NCI-H187 treated with DMSO at 0.1 percent for 48 hours (cell line): Measurements from ENCODE around the gene PPP1R14B.

Experiments used
- DNase-seq: peaks from one replicate; lab custom pipeline; 2025; lab: John Stamatoyannopoulos, UW

Gene PPP1R14B

DNA sequence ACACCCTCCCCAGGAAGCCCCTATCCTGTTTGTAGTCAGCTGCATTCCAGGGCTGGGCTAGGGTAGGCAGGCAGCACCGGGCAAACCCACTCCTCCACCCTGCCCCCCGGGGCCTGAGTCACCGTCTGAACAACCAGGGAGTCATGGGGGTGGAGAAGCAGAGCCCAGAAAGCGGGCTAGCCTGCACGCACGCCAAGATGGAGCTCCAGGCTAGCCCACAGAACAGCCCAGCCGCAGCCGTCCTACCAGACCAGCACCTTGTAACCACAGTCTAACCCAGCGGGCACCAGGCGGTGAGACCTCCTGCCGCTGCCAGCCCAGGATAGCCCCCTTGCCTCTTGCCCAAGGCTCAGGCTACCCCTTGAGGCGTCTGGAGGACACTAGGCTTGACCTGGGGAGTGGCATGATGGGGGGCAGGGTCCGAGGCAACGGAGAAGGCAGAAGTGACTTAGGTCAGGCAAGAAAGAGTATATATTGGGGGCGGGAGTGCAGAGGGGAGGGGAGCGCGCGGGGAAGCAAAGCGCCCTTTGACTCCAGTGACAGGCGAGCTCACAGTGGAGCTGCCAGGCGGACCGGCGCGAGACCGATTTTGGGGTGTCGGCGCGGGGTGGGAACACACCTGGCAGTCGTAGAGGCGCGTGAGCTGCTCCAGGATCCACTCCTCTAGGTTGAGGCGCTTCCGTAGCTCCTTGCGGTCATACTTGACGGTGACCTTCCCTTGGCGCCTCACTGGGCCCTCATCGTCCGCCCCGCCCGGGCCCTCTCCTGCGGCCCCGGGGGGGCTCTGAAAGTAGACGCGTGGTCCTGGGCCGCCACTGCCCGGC is 734 bp downstream of the PPP1R14B start:
- DNase-seq = no peak

DNA sequence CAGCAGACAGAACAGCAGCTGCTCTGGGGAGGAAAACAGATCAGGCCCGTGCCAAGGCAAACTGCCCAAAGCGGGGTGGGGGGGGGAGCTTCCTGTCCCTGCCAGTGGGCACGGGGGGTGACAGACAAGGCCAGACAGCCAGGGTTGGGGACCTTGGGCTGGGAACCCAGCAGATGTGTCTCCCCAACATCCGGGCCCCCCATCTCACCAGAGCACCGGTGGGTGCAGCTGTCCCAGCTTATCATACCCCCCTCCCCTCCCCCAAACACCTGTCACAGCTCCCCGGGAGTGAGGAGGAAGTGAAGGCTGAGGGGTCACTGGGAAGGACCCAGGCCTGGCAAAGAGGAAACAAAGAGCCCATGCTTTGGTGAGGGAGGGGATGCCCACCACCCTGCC is 1.3 kb downstream of the PPP1R14B start:
- DNase-seq = no peak

DNA sequence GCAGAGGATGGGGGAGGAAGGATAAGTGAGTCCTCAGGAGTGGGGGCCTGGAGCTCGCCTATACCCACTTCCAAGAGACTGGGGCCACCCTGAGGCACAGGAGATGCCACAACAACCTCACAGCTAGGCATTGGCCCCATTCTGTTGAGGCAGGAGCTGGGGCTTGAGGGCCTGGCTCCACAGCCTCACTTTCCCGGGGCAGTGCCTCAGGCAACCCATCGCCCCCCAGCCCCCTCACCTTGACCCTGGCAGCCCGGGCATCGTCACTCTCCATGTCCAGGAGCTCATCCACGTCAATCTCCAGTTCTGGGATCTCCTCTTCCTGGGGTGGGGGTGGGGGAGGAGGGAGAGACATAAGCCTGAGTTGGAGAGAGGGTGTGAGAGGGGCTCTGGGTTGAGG is 1.8 kb downstream of the PPP1R14B start:
- no peak for DNase-seq

DNA sequence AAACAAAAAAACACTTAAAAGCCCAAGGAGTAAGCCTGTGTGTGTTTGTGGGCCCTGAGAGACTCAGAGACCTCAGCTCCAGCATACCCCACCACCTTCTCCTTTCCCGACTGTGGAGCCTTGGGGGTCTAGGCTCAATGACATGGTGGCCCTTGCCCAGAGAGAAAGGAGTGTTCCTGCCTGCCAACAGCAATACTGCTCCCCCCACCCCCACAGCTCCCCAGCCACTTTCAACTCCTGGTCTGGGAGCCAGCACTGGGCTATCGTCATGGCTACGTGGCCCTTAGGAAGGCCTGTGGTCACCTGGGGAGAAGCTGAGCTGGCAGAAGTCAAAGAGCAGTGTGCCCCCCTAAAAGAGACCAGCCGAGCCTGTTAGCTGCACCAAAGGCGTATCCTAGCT is 2.6 kb downstream of the PPP1R14B start:
- DNase-seq = no peak

DNA sequence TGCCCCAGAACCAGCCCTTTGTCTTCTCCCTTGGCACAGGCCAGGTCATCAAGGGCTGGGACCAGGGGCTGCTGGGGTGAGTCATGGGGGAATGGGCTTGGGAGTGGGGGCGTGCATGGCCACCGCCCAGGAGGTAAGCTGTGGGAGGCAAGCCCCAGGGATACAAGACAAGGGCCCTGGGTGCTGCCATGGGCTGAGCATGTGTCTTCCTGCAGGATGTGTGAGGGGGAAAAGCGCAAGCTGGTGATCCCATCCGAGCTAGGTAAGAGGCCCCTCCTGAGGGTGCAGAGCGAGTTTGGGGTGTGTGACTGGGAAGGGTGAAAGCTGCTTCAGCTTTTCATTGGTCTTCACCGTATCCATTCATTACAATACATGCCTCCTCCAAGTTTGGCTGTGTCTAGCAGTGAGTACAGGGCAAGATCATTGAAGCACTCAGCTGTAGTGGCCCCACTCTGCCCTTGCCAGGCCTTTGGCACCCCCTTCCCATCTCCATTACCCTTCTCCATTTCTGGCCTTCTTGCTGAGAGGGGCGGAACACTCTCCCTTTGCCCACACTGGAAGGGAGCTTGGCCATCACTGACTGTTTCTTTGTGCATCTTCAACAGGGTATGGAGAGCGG is 3.4 kb downstream of the PPP1R14B start:
- no peak for DNase-seq

DNA sequence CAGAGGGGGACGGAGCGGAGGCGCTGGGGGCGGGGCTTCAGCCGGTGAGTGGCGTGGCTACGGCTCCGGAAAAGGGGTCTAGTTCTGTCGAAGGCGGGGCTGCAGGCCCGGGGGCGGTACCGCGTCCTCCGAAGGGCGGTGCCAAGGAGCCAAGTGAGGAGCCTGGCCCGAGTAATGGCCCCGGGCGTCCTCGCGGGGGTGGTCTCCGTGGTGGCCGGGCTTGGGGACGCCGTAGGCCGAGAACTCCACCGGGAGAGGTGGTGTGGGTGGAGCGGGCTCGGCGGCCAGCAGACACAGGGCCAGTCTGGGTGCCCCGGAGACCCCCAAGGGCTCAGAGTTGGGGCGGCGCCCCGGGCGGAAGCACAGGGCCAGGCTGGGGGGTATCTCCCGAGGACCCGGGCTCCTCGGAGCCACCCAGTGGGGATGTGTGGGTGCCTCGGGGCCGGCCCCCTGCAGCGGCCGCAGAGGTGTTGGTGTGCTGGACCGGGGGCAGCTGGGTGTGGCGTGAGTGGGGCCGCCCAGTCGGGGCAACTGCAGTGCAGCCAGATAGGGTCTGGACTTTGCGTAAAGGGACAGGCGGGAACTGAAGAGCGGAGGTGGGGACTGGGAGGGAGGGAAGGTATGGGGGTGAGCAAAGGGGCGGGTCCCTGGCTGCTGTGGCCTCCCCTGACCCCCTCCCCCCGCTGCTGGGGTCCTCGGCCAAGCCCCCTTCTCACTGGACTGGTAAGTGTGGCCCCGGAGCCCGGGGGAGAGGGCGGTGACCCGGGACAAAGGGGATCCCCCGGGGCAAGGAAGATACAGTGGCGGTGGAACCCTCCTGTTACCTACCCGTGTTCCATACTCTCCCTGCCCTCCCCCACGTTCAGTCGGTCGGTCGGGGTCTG is 5.0 kb downstream of the PPP1R14B start:
- peak; percentile 88 for DNase-seq

DNA sequence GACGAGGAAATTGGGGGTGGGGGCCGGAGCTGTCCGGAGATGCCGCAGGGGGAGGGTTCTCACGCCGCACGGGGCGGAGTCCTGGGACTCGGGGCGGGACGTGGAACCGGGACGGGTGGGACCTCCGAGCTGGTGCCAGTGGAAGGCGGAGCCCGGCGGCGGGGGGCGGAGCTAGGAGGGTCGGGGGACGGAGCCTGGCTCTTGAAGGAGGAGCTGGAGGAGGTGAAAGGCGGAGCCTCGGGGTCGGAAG is 5.6 kb downstream of the PPP1R14B start:
- DNase-seq = no peak

DNA sequence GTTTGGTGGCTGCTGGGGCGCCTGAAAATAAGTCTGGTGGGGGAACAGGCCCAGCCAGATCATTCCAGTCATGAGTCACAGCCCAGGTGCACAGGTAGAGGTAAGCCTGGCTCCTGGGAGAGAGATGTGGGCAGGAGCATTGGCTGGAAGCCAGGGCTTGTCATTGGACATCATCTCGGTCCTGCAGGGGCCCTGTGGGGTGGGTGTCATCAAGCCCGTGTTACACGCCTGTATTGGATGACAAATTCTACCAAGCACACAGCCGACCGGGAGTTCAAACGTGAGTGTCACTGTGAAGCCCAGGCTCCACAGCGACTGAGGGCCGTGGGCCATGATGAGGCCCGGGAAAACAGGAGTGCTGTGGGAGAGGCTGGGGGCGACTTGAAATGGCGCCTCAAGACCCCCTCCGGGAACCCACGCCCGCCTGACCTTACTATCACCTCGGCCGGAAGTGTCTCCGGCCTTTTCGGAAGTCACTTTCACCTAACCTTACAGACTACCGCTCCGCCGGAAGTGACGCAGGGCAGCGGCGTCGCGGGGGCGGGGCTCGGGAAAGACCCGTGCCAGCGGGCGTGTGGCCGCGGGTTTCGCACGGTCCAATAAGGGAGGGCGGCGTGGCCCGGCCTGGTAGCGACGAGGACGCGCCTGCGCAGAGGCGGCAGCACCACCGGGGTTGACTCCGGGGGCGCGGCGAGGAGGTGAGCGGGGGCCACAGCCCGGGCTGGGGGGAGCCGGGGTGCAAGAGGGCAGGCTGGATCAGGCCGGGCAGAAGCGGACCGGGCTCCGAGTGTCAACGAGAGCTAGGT is 6.1 kb downstream of the PPP1R14B start, which contains the start of gene FKBP2:
Gene FKBP2, plus strand, starts transcription at position 661 of the 806 bp plus-strand sequence. CDS start 1,293 bp downstream, outside the sequence.
- peak; percentile 59 for DNase-seq

DNA sequence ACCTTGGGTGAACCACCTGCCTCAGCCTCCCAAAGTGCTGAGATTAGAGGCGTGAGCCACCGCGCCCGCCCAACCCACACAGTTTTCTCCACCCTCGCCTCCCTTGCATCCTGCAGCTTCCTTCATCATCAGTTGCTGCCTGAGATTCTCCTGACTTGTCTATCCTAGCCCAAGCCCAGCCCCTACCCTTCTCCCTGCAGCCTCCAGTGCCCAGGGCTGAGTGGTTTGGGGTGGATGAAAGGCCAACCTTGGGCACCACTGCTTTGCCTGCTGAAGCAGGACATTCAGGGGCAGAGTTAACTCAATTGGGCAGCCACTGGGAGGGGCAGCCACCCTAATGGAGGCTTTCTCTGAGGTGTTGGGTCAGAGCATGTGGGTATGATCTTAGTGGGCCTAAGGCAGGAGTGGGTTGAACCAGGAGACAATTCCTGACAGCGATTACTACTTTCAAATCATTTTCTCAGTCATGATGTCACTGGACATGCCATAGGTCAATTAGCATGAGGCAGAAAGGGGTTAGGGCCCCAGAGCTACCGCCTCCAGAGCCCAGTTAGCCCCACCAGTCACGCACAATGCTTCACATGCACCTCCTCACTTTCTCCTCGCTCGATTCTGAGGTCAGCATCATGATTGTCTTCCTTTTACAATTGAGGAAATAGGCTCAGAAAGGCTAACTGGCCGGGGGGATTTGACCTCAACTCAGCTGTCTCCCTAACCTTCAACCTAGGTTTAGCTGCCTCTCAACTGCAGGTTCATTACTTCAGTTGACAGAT is 6.9 kb downstream of the PPP1R14B start:
- DNase-seq = no peak

DNA sequence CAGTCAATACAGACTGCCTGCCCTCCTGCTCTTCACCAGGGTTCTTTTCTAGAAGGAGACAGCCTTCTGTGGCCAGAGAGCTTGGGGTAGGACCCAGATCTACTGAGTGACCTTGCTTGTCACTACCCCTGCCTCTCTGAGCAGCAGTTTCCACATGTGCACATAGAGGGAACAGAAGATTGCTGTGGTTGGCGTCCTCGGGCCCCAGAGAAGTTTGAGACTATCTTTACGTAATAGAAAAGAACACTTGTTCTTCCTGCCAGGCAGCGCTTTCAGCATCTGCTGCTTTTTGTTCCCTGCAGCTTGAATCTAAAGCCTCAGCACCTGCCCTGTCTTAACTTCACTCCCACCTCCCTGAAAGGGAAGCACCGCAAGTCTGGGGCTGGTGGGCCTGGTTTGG is 7.7 kb downstream of the PPP1R14B start:
- DNase-seq = no peak

DNA sequence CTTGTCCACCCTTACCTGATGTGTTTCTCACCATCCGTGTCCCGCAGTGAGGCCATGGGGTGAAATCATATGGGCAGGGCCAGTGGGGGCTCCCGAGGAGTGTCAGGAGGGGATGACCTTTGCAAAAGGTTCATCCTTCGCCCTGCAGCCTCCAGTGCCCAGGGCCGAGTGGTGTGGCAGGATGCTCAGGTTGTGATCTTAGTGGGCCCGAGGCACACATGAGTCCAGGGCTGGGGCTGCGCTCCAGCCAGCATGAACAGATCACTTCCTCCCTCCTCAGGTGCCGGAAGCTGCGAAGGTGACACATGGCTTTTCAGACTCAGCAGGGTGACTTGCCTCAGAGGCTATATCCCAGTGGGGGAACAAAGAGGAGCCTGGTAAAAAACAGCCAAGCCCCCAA is 8.7 kb downstream of the PPP1R14B start:
- DNase-seq = no peak

DNA sequence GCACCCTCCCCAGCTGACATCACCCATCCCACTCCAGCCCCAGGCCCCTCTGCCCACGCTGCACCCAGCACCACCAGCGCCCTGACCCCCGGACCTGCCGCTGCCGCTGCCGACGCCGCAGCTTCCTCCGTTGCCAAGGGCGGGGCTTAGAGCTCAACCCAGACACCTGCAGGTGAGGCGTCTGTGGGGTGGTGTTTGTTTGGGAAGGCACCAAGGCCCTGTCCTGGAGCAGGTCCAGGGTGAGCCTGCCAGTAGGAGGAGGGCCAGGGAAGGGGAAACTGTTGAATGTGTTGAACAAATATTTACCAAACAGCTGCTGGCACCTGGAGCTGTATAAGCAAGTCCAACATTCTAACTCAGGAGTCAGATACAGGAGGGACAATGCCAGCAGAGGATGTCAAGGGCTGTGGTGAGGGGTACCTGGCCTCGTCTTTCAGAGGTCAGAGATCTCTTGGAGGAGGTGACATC is 9.2 kb downstream of the PPP1R14B start:
- DNase-seq = no peak

DNA sequence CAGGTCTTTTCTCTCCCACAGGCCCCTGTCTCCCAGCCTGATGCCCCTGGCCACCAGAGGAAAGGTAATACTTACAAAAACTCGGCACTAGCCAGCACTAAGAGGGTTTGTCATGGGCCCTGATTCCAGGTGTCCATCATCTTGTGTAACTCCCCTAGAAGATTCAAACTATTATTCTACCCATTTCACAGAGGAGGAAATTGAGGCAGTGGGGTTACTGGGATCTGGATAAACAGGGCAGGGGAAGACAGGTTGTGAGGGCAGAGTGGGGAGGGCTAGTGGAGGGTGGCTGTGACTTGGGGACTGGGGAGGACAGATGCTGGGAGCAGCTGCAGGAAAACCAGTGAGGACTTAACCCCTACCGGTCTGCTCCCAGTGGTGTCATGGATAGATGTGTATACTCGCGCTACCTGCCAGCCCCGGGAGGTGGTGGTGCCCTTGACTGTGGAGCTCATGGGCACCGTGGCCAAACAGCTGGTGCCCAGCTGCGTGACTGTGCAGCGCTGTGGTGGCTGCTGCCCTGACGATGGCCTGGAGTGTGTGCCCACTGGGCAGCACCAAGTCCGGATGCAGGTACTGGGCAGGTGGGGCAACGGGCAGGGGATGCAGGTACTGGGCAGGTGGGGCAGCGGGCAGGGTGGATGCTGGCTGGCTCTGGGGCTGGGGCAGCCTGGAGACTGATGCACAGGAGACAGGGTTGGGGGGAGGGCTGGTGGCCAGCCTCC is 11.1 kb downstream of the PPP1R14B start:
- DNase-seq = no peak

DNA sequence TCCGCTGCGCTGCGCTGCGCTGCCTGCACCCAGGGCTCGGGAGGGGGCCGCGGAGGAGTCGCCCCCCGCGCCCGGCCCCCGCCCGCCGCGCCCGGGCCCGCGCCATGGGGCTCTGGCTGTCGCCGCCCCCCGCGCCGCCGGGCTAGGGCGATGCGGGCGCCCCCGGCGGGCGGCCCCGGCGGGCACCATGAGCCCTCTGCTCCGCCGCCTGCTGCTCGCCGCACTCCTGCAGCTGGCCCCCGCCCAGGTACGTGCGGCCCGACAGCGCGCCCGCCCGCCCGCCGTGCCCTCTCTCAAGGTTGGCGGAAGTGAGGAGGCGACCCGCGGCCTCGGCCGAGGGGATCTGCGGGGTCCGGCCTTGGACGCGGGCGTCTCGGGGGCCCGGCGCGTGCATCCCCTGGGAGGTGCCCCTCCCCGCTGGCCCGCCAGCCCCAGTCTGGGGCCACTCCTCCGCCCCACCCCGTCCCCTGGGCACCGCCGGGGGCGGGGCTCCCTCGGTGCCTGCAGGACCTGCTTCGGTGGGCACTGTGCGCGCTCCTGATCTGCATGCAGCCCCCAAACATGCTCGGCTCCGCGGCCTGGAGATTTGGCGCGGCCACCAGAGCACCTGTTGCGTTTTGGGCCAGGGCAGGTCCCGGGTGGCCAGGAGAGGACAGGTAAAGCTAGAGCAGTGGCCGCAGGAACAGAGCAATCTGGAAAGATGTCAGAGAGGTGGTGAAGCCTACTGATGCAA is 11.9 kb downstream of the PPP1R14B start:
- no peak for DNase-seq

DNA sequence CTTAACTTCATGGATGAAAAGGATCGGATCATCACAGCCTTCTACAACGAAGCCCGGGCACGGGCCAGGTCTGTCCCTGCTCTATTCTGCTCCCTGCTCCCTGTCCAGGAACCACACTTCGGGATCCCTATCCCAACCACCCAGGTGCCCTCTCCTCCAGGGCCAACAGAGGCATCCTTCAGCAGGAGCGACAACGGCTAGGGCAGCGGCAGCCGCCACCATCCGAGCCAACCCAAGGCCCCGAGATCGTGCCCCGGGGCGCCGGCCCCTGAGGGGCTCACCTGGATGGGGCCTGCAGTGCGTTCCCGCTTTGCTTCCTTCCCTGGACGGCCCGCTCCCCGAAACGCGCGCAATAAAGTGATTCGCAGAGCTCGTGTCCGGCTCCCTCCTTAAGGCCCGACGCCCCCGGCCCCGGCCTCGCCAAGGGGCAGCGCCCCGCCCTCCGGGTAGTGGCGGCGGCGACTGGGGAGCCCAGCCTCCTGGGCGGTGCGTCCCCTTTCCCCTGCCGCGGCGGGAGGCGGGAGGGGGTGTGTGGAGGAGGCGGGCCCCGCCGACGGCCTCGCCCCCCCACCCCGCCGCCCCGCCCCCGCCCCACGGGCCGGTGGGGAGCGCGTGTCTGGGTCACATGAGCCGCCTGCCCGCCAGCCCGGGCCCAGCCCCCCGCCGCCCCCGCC is 12.7 kb downstream of the PPP1R14B start, which contains the start of gene VEGFB:
Gene VEGFB, plus strand, starts transcription at position 672 of the 674 bp plus-strand sequence. CDS start 250 bp downstream, outside the sequence.
- no peak for DNase-seq

DNA sequence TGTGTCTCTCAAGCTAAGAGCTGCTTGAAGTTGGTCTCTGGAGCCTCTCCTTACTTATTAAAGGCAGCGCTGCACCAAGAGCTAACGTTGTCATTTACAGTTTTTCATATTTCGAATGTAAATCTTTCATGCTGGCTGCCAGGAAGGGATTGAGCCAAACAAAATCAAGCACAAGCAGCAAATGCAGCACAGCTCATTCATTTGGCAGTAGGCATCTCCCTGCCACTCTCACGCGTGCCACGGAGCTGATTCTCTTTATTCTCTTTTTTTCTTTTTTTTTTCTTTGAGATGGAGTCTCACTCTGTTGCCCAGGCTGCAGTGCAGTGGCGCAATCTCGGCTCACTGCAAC is 13.8 kb downstream of the PPP1R14B start:
- DNase-seq = no peak

DNA sequence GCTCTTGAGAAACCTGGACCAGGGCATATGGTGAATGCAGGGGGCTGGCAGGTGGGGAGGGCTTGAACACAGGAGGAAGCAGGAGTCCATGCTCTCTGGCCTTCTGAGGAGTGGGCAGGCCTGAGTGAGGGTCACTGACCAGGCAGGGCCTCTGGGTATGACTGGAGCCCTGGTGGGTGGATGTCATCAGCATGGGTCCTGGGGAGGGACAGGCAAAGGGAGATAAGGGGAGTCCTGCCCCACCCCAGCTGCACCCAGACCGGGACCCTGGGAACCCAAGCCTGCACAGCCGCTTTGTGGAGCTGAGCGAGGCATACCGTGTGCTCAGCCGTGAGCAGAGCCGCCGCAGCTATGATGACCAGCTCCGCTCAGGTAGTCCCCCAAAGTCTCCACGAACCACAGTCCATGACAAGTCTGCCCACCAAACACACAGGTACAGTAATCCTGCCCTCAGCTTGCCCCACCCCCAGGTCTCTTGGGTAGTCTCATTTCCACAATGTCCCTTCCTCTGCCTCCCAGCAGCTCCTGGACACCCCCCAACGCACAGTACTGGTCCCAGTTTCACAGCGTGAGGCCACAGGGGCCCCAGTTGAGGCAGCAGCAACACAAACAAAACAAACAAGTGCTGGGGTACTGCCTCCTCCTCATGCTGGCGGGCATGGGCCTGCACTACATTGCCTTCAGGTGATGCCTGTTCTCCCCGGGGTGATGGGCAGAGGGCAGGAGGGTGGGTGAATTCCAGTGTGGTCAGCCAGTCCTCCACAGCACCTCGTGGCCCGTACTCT is 14.4 kb downstream of the PPP1R14B start:
- DNase-seq = no peak

DNA sequence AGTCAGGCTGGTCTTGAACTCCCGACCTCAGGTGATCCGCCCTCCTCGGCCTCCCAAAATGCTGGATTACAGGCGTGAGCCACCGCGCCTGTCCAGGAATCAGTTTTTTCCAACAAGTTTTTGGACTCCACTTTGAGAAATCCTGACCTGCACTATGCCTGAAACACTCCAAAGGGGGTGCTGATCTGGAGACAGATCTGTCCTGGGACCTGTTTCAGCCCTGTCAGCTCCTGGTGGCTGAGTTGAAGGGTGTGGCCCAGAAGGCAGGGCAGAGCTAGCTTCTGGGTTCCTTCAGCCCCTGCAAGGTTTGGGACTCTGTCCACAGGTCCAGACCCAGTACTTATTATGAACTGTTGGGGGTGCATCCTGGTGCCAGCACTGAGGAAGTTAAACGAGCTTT is 15.2 kb downstream of the PPP1R14B start:
- DNase-seq = no peak
